ENCODE data around the gene SUGCT. TPM values are rescaled to one million over a fixed set of nuclear protein-coding genes. Genes with fewer than 3 reads are reported as not detected.

Gene SUGCT
- total RNA-seq, 4 donors from 2014 or later: 7.8 to 15.0 (median 12.8) TPM

DNA sequence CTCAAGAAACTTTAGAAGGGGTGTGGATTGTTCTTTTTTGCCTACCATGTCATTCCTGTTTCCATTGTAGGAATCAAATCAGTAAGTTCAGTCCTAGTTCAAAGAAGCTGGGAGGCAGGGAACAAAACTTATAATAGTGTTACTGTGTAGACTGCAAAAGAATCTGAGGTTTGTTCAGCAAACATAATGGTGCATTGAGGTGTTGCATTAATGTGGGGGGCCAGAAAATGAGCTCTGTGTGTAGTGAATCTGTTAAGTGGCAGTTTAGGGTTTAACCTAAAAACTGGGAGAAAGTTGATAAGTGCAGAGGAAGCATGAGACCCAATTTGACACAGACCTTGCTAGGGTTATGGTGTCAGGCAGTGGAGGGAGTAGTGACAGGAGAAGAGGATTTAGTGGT, 197.7 kb downstream of the SUGCT start:
- Histone ChIP-seq H3K9me3 (no peaks in the 10 kb centered on the region), H3K36me3 (no peaks in the 10 kb centered on the region), H3K4me3 (no peak overlapping the region), H3K4me1 (peaks cover 0 to 19% (median 18%) of the 10 kb centered on the region in 4 donors), H3K27me3 (no peaks in the 10 kb centered on the region), H3K27ac (replicated peaks in 1 of 4) (no peak overlapping the region)
- TF ChIP-seq, protein P1, sequence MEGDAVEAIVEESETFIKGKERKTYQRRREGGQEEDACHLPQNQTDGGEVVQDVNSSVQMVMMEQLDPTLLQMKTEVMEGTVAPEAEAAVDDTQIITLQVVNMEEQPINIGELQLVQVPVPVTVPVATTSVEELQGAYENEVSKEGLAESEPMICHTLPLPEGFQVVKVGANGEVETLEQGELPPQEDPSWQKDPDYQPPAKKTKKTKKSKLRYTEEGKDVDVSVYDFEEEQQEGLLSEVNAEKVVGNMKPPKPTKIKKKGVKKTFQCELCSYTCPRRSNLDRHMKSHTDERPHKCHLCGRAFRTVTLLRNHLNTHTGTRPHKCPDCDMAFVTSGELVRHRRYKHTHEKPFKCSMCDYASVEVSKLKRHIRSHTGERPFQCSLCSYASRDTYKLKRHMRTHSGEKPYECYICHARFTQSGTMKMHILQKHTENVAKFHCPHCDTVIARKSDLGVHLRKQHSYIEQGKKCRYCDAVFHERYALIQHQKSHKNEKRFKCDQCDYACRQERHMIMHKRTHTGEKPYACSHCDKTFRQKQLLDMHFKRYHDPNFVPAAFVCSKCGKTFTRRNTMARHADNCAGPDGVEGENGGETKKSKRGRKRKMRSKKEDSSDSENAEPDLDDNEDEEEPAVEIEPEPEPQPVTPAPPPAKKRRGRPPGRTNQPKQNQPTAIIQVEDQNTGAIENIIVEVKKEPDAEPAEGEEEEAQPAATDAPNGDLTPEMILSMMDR (IDR thresholded peaks at IDR 0.05): no peak
- TF ChIP-seq POLR2AphosphoS5 (IDR thresholded peaks at IDR 0.05) (no peak), EP300 (IDR thresholded peaks at IDR 0.05) (no peak), POLR2A (IDR thresholded peaks at IDR 0.05; ENCODE audit: low read depth) (no peak)
- DNase-seq (ENCODE audit: extremely low spot score): no peak
- intact Hi-C loops (cut with DNase I): loop anchor here (5.0 kb wide), 1 partner anchor 1375 kb away; no protein-coding TSS in a partner anchor

DNA sequence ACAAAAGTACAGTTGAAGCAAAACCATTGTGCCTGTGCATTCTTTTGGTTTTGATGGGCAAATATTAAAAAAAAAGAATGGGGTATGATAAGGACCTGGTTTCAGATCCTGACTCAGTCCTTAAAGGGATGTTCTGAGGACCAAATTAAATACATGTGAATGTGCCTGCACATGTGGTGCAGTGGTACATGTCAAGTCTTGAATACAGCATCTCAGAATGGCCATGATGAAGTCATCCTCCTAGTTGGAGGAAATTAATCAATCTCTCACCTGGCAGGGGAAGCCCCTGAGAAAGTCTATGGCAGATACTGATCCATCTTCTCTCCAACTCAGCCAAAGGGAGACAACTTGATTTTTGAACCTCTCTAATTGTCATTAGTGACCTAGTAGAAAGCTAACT, 207.0 kb downstream of the SUGCT start:
- no peaks in the 10 kb centered on the region for H3K27me3 ChIP-seq
- H3K4me3 ChIP-seq: no peak overlapping the region
- TF ChIP-seq POLR2AphosphoS5 (IDR thresholded peaks at IDR 0.05) (no peak), EP300 (IDR thresholded peaks at IDR 0.05) (no peak), POLR2A (IDR thresholded peaks at IDR 0.05; ENCODE audit: low read depth) (no peak)
- TF ChIP-seq, protein P1 (IDR thresholded peaks at IDR 0.05): no peak
- H3K9me3 ChIP-seq: peaks cover 0 to 8% (median 2%) of the 10 kb centered on the region in 4 donors
- H3K36me3 ChIP-seq: no peaks in the 10 kb centered on the region
- no peak overlapping the region for H3K27ac ChIP-seq (replicated peaks in 1 of 4)
- no peaks in the 10 kb centered on the region for H3K4me1 ChIP-seq
- intact Hi-C loops (cut with DNase I): no loop called here
- no peak for DNase-seq (ENCODE audit: extremely low spot score)

DNA sequence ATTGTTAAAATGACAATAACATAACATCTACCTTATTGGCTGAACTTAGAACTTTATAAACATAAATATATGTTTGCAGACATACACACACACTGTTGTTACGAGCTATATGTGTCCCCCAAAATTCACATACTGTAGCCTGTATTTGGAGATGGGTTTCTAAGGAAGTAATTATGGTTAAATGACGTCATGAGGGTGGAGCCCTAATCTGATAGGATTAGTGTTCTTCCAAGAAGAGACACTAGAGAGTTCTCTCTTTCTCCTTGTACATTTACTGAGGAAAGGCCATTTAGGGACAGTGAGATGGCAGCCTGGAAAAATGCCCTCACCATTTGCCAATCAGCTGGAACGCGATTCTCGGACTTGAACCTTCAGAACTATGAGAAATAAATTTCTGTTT, 211.7 kb downstream of the SUGCT start:
- 93% methylated on average over 5 of the region's 5 CpGs for WGBS
- H3K9me3 ChIP-seq: no peaks in the 10 kb centered on the region
- H3K4me1 ChIP-seq: no peaks in the 10 kb centered on the region
- H3K4me3 ChIP-seq: no peak overlapping the region
- intact Hi-C loops (cut with DNase I): no loop called here
- H3K27ac ChIP-seq (replicated peaks in 1 of 4): no peak overlapping the region
- TF ChIP-seq POLR2AphosphoS5 (IDR thresholded peaks at IDR 0.05) (no peak), POLR2A (IDR thresholded peaks at IDR 0.05; ENCODE audit: low read depth) (no peak), EP300 (IDR thresholded peaks at IDR 0.05) (no peak)
- TF ChIP-seq, protein P1 (IDR thresholded peaks at IDR 0.05): no peak
- H3K36me3 ChIP-seq: no peaks in the 10 kb centered on the region
- DNase-seq (ENCODE audit: extremely low spot score): no peak
- no peaks in the 10 kb centered on the region for H3K27me3 ChIP-seq

DNA sequence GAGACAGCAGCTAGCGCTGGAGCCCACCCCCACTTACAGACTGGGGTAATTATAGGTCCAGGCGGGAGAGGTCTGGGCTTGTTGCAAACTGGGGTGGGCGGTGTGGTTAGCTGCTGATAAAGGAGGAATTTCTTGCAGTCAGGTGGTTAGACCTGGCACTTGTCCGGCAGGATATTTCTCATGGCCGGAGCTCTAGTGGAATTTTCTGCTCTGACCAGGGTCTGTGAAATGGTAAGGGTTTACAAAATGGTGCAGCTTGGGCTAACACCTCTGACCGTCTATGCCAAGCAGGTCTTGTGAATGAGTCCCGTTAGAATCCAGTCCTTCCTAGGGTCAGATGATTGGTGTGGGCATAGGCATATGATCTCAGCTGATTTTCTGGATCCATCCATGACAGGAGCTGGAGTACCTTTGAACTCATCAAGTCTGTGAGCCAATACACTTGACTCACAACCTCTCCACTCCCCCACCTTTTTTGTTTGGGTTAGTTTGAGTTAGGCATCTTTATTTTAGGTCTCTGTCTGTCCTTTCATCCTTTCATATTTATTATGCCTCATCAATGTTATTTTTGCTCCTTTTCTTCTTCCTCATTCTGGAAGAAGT, 213.4 kb downstream of the SUGCT start:
- DNase-seq (ENCODE audit: extremely low spot score): no peak
- H3K4me1 ChIP-seq: no peaks in the 10 kb centered on the region
- no peaks in the 10 kb centered on the region for H3K27me3 ChIP-seq
- H3K4me3 ChIP-seq: no peak overlapping the region
- intact Hi-C loops (cut with DNase I): no loop called here
- no peak overlapping the region for H3K27ac ChIP-seq (replicated peaks in 1 of 4)
- WGBS: 92% methylated on average over 7 of the region's 7 CpGs
- H3K9me3 ChIP-seq: no peaks in the 10 kb centered on the region
- TF ChIP-seq, protein P1 (IDR thresholded peaks at IDR 0.05): no peak
- TF ChIP-seq POLR2A (IDR thresholded peaks at IDR 0.05; ENCODE audit: low read depth): no peak
- TF ChIP-seq EP300 (IDR thresholded peaks at IDR 0.05): no peak
- TF ChIP-seq POLR2AphosphoS5 (IDR thresholded peaks at IDR 0.05): no peak
- no peaks in the 10 kb centered on the region for H3K36me3 ChIP-seq

DNA sequence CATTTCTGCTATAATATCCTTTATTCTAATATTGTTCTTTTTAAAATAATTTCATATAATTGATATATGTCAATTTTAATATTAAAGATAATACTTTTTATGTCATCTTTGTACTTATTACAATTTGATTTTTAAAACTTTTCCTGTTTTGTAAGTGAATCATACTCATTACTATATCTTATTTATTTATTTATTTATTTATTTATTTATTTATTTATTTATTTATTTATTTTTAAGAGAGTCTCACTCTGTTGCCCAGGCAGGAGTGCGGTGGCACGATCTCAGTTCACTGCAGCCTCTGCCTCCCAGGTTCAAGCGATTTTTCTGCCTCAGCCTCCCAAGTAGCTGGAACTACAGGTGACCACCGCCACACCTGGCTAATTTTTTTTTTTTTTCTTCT, 215.3 kb downstream of the SUGCT start:
- Histone ChIP-seq H3K27ac (replicated peaks in 1 of 4) (no peak overlapping the region), H3K27me3 (no peaks in the 10 kb centered on the region), H3K36me3 (no peaks in the 10 kb centered on the region), H3K4me3 (no peak overlapping the region), H3K9me3 (no peaks in the 10 kb centered on the region), H3K4me1 (no peaks in the 10 kb centered on the region)
- no peak for TF ChIP-seq POLR2AphosphoS5 (IDR thresholded peaks at IDR 0.05)
- no peak for DNase-seq (ENCODE audit: extremely low spot score)
- intact Hi-C loops (cut with DNase I): no loop called here
- WGBS: 95% methylated on average over 4 of the region's 4 CpGs

Measured in esophagus muscularis mucosa (tissue), 4 donors.